ENCODE measurements around the gene LTB.

The LTB gene

DNA sequence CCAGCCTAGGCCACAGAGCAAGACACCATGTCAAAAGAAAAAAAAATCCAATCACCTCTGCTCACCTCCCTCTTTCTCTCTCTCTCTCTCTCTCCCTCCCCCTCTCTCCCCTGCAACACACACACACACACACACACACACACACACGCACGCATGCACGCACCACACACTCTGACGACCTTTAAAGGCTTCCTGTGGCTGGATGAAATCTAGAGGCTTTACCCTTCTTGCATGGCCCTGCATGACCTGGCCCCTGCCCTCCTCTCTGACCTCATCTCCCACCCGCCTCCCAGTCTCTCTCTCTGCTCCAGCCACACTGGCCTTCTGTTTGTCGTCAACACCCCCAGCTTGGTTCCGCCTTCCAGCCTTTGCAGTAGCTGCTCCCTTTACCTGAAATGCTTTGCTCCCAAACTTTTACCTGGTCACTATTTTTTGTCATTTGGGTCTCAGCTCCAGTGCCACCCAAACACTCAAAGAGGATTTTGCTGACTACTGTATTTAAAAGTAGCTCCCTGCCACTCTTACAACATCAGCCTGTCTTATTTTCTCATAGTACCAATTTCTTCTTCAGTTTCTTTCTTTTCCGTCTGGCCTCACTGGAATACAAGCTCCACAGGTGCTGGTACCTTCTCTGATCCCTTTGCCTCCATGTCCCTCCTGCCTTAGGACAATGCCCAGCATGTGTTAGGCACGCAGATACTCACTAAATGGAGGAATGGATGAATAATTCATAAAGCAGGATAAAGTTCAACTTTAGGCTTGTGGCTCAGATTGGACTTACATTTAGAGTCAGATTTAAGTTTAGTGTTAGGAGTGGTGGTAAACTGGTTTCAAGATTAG is 14.5 kb downstream of the LTB start:
- H3K27me3 ChIP-seq (ENCODE audit: insufficient read depth, poor library complexity, severe bottlenecking) = no peaks in the 10 kb centered on the region
- DNase-seq (ENCODE audit: low spot score) (no peak), ATAC-seq (ENCODE audit: low read depth) (no peak)
- H3K27ac ChIP-seq (ENCODE audit: poor library complexity, severe bottlenecking) = no peak overlapping the region
- H3K4me3 ChIP-seq (ENCODE audit: severe bottlenecking) = no peak overlapping the region
- peaks cover 9% of the 10 kb centered on the region for H3K4me1 ChIP-seq (ENCODE audit: insufficient read depth, poor library complexity, severe bottlenecking)
- H3K9me3 ChIP-seq (ENCODE audit: severe bottlenecking) = no peaks in the 10 kb centered on the region
- TF ChIP-seq, protein P1, sequence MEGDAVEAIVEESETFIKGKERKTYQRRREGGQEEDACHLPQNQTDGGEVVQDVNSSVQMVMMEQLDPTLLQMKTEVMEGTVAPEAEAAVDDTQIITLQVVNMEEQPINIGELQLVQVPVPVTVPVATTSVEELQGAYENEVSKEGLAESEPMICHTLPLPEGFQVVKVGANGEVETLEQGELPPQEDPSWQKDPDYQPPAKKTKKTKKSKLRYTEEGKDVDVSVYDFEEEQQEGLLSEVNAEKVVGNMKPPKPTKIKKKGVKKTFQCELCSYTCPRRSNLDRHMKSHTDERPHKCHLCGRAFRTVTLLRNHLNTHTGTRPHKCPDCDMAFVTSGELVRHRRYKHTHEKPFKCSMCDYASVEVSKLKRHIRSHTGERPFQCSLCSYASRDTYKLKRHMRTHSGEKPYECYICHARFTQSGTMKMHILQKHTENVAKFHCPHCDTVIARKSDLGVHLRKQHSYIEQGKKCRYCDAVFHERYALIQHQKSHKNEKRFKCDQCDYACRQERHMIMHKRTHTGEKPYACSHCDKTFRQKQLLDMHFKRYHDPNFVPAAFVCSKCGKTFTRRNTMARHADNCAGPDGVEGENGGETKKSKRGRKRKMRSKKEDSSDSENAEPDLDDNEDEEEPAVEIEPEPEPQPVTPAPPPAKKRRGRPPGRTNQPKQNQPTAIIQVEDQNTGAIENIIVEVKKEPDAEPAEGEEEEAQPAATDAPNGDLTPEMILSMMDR (IDR thresholded peaks at IDR 0.05; ENCODE audit: poor library complexity, severe bottlenecking) = no peak
- H3K36me3 ChIP-seq (ENCODE audit: low read depth) = no peaks in the 10 kb centered on the region

DNA sequence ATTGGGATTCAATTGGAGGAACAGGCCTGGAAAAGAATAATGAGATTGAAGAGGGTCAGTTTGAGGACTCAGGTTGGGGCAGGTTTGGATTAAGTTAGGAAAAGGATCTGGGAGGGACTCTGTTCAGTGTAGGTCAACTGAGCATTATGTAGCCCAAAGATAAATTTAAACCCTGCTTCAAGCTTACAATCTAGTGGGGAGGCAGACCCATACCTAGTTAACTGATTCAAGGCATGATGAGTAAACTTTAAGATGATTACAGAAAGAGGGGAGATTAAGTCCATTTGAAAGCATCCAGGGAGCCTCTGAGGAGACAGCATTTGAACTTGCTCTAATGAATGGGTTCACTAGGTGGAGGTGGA is 21.5 kb downstream of the LTB start:
- peak overlapping the region; percentile 72 for H3K27ac ChIP-seq (ENCODE audit: poor library complexity, severe bottlenecking)
- no peak overlapping the region for H3K4me3 ChIP-seq (ENCODE audit: severe bottlenecking)
- H3K4me1 ChIP-seq (ENCODE audit: insufficient read depth, poor library complexity, severe bottlenecking) = peaks cover 27% of the 10 kb centered on the region
- TF ChIP-seq, protein P1 (IDR thresholded peaks at IDR 0.05; ENCODE audit: poor library complexity, severe bottlenecking) = no peak
- no peaks in the 10 kb centered on the region for H3K27me3 ChIP-seq (ENCODE audit: insufficient read depth, poor library complexity, severe bottlenecking)
- no peak for DNase-seq (ENCODE audit: low spot score)
- ATAC-seq (ENCODE audit: low read depth) = no peak
- no peaks in the 10 kb centered on the region for H3K9me3 ChIP-seq (ENCODE audit: severe bottlenecking)
- peaks cover 42% of the 10 kb centered on the region for H3K36me3 ChIP-seq (ENCODE audit: low read depth)

DNA sequence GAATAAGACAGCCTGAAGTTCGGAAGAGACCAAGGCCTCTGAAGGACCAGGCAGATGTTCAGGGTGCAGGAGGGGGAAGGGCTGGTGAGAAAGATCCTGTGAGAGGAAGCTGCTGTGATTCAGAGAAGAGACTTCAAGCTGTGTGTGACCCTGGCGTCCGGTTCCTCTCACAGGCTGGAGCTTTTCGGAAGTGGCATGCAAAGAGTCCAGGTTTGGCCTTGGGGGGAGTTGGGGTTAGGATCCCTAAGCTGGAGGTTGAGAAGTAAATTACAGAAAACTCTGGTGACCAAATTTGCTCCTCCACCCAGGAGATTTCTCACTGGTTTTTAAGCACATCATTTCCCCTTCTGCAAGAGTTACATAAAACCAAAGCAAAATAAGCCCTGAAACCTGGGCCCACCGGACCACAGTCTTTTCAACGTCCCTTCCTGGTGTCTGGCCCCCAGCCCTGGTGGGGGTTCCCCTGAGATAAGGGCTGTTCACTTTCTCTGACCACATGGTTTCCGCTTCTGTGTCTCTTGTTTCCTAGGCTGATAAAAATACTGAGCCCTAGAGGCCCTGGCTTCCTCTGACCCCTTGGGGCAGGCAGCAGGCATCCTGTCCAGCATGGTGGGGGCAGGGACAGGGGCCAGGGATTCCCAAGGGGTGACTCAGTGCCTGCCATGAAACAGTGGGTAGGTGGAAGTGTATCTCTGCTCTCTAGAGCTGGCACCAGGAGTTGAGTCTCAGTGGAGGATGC is 22.1 kb downstream of the LTB start:
- Histone ChIP-seq H3K4me3 (ENCODE audit: severe bottlenecking) (no peak overlapping the region), H3K27ac (ENCODE audit: poor library complexity, severe bottlenecking) (peak overlapping the region; percentile 72), H3K4me1 (ENCODE audit: insufficient read depth, poor library complexity, severe bottlenecking) (peaks cover 27% of the 10 kb centered on the region), H3K27me3 (ENCODE audit: insufficient read depth, poor library complexity, severe bottlenecking) (no peaks in the 10 kb centered on the region), H3K9me3 (ENCODE audit: severe bottlenecking) (no peaks in the 10 kb centered on the region), H3K36me3 (ENCODE audit: low read depth) (peaks cover 43% of the 10 kb centered on the region)
- DNase-seq (ENCODE audit: low spot score) (peak; percentile 78), ATAC-seq (ENCODE audit: low read depth) (peak; percentile 90)
- TF ChIP-seq, protein P1 (IDR thresholded peaks at IDR 0.05; ENCODE audit: poor library complexity, severe bottlenecking) = no peak

DNA sequence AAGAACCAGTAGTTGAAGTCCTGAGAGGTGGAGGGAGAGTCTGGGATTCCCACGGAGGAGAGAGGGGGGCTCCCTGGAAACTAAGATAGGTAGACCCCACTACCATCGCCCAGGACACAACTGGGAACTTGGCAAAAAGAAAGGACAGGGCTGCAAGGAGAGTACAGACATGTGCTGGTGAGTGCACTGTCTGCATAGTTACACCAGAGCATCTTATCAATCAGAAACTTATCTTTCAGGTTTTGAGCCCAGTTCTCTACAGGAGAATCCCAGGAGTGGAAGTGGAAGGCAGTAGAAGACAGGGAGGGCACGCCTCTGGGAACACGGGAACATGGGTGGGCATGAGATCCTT is 22.6 kb downstream of the LTB start:
- TF ChIP-seq, protein P1 (IDR thresholded peaks at IDR 0.05; ENCODE audit: poor library complexity, severe bottlenecking) = no peak
- H3K4me3 ChIP-seq (ENCODE audit: severe bottlenecking) = no peak overlapping the region
- no peak for ATAC-seq (ENCODE audit: low read depth)

More for the DNA sequence above, 22.6 kb downstream of the LTB start:
- no peak for DNase-seq (ENCODE audit: low spot score)
- Histone ChIP-seq H3K36me3 (ENCODE audit: low read depth) (peaks cover 49% of the 10 kb centered on the region), H3K4me1 (ENCODE audit: insufficient read depth, poor library complexity, severe bottlenecking) (peaks cover 27% of the 10 kb centered on the region), H3K27me3 (ENCODE audit: insufficient read depth, poor library complexity, severe bottlenecking) (no peaks in the 10 kb centered on the region), H3K27ac (ENCODE audit: poor library complexity, severe bottlenecking) (peak overlapping the region; percentile 72), H3K9me3 (ENCODE audit: severe bottlenecking) (no peaks in the 10 kb centered on the region)
